Body of pancreas (tissue), 4 donors: ENCODE measurements around the gene S100B.

Source experiments
- POLR2A ChIP-seq, 3 donors: fragments of 450-650 bp; IDR thresholded peaks; one replicate each; pipeline ENCODE4 v1.6.1; 2016; ENCODE audit warnings: antibody characterized with exemption in 3 of 3, mild to moderate bottlenecking in 2 of 3
- TF ChIP-seq, protein P1 (sequence below), 7 experiments: fragments of 450-650 bp in 4 of 7; fragments of 200-600 bp in 3 of 7; sonication (generic) in 3 of 7; IDR thresholded peaks; one replicate each; pipeline ENCODE4 v1.5.1; 2016 to 2019; ENCODE audit warnings: antibody characterized with exemption in 7 of 7

DNA sequence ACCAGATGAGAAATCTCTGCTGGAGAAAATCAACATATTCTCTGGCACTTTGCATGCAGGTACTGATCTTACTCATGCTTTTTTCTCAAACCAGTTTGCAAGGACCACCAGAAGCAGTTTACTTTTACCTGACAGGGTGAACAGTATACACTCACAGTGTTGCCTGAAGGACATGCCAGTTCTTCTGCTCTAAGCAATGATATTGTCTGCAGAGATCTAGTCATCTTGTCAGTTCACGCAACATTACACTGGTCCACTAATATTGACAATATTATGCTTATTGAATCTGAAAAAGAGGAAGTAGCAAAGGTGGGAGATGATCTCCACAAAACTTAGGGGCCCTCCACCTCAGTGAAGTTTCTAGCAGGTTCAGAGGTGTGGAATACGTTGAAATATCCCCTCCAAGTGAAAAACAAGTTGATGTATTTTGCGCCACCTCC is 3.8 kb upstream of the S100B start:
- TF ChIP-seq, protein P1, sequence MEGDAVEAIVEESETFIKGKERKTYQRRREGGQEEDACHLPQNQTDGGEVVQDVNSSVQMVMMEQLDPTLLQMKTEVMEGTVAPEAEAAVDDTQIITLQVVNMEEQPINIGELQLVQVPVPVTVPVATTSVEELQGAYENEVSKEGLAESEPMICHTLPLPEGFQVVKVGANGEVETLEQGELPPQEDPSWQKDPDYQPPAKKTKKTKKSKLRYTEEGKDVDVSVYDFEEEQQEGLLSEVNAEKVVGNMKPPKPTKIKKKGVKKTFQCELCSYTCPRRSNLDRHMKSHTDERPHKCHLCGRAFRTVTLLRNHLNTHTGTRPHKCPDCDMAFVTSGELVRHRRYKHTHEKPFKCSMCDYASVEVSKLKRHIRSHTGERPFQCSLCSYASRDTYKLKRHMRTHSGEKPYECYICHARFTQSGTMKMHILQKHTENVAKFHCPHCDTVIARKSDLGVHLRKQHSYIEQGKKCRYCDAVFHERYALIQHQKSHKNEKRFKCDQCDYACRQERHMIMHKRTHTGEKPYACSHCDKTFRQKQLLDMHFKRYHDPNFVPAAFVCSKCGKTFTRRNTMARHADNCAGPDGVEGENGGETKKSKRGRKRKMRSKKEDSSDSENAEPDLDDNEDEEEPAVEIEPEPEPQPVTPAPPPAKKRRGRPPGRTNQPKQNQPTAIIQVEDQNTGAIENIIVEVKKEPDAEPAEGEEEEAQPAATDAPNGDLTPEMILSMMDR (IDR thresholded peaks at IDR 0.05), result no peak
- TF ChIP-seq POLR2A (IDR thresholded peaks at IDR 0.05), result no peak
